ENCODE results near the gene M1AP.

M1AP gene

DNA sequence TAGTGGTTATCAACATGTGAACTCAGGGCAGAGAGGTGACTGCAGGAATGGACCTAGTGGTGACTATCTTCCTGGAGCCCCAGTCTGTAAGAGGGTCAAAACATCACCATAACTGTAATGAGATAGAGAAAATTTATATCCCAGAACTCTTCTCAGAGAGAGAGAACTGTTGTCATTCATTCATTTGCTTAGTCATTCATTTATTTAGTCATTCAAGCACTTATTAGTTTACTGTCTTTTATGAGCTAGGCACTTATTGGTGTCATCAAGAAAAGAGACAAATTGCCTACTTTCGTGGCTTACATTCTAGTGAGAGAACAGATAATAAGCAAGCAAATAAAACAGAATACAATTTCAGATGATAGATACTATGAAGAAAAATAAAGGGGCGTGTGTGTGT is 59.5 kb downstream of the M1AP start:
- TF ChIP-seq CTCF (IDR thresholded peaks at IDR 0.05) = no peak

- peak; percentile 49; the same call in 1 of the 2 replicates for TF ChIP-seq CTCF (IDR thresholded peaks at IDR 0.05)
These were observed 60.4 kb downstream of the M1AP start for GRCh38 chr2:74587664-74588277.

GRCh38 chr2:74585406-74586185 is 62.5 kb downstream of the M1AP start:
- TF ChIP-seq CTCF (IDR thresholded peaks at IDR 0.05) = no peak

DNA sequence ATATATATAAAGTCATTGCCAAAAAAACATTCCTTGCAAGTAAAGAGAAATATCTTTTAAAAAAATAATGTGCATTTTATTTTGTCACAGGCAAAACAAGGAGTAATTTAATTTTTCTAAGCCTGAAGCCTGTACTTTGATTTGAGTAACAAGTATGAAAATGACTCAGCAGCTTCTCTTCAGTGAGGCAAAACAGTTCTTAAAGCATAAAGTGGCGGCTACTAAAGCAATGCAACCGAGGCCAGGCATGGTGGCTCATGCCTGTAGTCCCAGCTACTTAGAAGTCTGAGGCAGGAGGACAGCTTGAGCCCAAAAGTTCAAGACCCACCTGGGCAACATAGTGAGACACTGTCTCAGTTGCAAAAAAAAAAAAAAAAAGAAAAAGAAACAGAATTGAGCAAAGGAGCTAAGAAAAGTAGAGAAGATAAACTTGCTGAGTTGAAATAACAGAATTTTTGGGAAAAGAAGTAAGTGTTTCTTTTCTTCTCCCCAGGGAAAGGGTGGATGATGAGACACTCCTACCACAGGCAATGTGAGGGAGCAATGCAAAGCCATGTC is 64.0 kb downstream of the M1AP start:
- no peak for TF ChIP-seq CTCF (IDR thresholded peaks at IDR 0.05)

DNA sequence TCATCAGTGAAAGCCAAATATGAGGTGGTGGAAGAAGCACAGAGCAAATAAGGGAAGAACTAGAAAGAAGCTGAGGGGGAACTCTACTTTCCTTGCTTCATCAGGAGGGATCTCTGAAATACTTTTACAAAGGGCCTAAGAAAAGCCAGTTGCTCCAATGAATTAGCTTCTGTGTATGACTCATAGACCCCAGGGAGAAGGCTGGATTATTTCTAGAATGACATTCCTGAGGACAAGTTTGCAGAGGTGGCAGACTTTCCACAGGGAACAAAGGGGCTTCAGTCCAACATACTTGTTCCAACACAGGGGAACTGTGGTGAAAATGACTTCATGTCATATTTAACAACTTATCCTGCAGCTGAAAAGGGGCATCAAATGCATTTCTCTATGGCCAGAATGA is 64.6 kb downstream of the M1AP start:
- TF ChIP-seq CTCF (IDR thresholded peaks at IDR 0.05) = no peak

DNA sequence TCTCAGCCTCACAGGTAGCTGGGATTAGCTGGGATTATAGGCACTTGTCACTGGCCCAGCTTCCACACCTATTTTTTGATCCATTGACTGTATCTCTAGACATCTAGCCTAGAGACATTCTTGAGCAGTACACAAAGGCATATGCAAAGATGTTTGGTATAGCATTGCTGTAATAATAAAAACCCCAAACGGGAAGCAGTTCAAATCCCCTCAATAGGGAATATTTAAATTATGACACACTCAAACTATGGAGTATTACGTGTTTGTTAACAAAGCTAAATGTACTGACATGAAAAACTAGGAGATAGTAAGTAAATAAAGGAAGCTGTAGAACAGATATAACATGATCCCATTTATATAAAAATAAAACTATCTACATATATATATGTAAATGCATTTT is 65.9 kb downstream of the M1AP start:
- TF ChIP-seq CTCF (IDR thresholded peaks at IDR 0.05) = no peak

- TF ChIP-seq CTCF (IDR thresholded peaks at IDR 0.05) = no peak
These were observed 66.7 kb downstream of the M1AP start for GRCh38 chr2:74581463-74581862.

Data from LNCAP (cell line).